ENCODE data around the gene IRAK3. TPM values are rescaled to one million over a fixed set of nuclear protein-coding genes. Genes with fewer than 3 reads are reported as not detected.

The IRAK3 gene
- total RNA-seq, 1 experiment from 2014 or later: 0.44 TPM

- Histone ChIP-seq H3K4ac (ENCODE audit: low read depth, low read length) (no peak overlapping the region), H4K20me1 (ENCODE audit: control insufficient read depth, insufficient read depth, insufficient read length) (no peaks in the 10 kb centered on the region), H2BK120ac (ENCODE audit: low read depth, low read length, poor library complexity, severe bottlenecking) (no peak overlapping the region), H2AK5ac (ENCODE audit: insufficient read length, low read length) (no peak overlapping the region), H3K9ac (ENCODE audit: extremely low read depth, insufficient read length, low read length) (no peak overlapping the region), H3K23me2 (ENCODE audit: insufficient read length, low read depth, low read length, poor library complexity, severe bottlenecking) (no peaks in the 10 kb centered on the region), H3K4me2 (ENCODE audit: insufficient read depth, insufficient read length, low read length) (no peak overlapping the region), H3T11ph (ENCODE audit: low read length) (no peak overlapping the region), H3K9me3 (ENCODE audit: control insufficient read depth, low read depth, low read length) (no peaks in the 10 kb centered on the region), H2BK20ac (ENCODE audit: low read depth, low read length, poor library complexity, severe bottlenecking) (no peak overlapping the region), H4K8ac (replicated peaks; ENCODE audit: insufficient read length, low read depth, low read length) (no peak overlapping the region), H2BK5ac (ENCODE audit: insufficient read length, low read length) (no peak overlapping the region), H3K79me2 (ENCODE audit: insufficient read depth, low read length) (no peaks in the 10 kb centered on the region), H2BK12ac (ENCODE audit: insufficient read length, low read depth, low read length) (no peak overlapping the region), H3K79me1 (ENCODE audit: insufficient read depth, low read depth, low read length, poor library complexity, severe bottlenecking) (no peaks in the 10 kb centered on the region), H3K27me3 (ENCODE audit: insufficient read depth, low read length) (no peaks in the 10 kb centered on the region), H2BK15ac (ENCODE audit: low read depth, low read length) (no peak overlapping the region), H3K18ac (ENCODE audit: insufficient read length, low read depth, low read length) (no peak overlapping the region), H3K14ac (ENCODE audit: insufficient read depth, low read length) (no peak overlapping the region), H3K23ac (ENCODE audit: insufficient read length, low read depth, low read length) (no peak overlapping the region), H2AFZ (ENCODE audit: low read length) (no peak overlapping the region), H4K5ac (ENCODE audit: insufficient read length, low read depth, low read length) (no peak overlapping the region), H3K4me1 (ENCODE audit: insufficient read depth, low read length) (no peaks in the 10 kb centered on the region), H3K56ac (ENCODE audit: insufficient read length, low read depth, low read length) (no peak overlapping the region), H3K27ac (ENCODE audit: insufficient read length, low read depth, low read length) (no peak overlapping the region), H4K91ac (ENCODE audit: insufficient read length, low read depth, low read length) (no peak overlapping the region)
- no CpG with 5 or more reads among the region's 2 CpGs for WGBS (ENCODE audit: extremely low coverage, insufficient read length, low lambda C conversion rate)
- Mint-ChIP-seq H3K4me3 (no peak overlapping the region), H3K4me1 (no peaks in the 10 kb centered on the region), H3K36me3 (ENCODE audit: insufficient read depth in 1 of 3, low read depth in 3 of 3) (no peaks in the 10 kb centered on the region), H3K27ac (no peak overlapping the region), H3K27me3 (ENCODE audit: low read depth) (no peaks in the 10 kb centered on the region), H3K9me3 (no peaks in the 10 kb centered on the region)
- TF ChIP-seq CTCF (conservative IDR thresholded peaks at IDR 0.05): no peak
- no peak for DNase-seq
Observed at GRCh38 chr12:66289485-66289884, 100.5 kb downstream of the IRAK3 start.
